ENCODE results near the gene ERP27.

The ERP27 gene

DNA sequence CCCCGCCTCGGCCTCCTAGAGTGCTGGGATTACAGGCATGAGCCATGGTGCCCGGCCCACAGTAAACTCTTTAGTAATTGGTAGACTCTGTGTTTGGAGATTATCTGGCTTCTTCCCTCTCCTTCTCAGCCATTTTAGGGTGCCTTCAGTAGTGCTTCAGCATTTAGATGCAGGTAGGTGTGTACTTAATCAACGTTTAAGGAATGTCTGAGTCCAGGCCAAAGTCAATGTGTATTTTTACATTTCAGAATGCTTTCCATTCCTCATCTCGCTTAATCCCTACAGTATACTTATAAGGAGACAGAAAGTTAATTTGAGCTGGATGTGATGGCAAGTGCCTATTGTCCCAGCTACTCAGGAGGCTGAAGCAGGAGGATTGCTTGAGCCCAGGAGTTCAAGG, 32.2 kb downstream of the ERP27 start:
- DNase-seq (ENCODE audit: low spot score in 2 of 2), result no peak
- H3K27ac Mint-ChIP-seq, result no peak overlapping the region
- no peaks in the 10 kb centered on the region for H3K9me3 Mint-ChIP-seq
- H3K4me3 Mint-ChIP-seq, result no peak overlapping the region
- peaks cover 31% of the 10 kb centered on the region for H3K4me1 Mint-ChIP-seq
- no peak for ATAC-seq
- H3K36me3 Mint-ChIP-seq, result peaks cover 8% of the 10 kb centered on the region

DNA sequence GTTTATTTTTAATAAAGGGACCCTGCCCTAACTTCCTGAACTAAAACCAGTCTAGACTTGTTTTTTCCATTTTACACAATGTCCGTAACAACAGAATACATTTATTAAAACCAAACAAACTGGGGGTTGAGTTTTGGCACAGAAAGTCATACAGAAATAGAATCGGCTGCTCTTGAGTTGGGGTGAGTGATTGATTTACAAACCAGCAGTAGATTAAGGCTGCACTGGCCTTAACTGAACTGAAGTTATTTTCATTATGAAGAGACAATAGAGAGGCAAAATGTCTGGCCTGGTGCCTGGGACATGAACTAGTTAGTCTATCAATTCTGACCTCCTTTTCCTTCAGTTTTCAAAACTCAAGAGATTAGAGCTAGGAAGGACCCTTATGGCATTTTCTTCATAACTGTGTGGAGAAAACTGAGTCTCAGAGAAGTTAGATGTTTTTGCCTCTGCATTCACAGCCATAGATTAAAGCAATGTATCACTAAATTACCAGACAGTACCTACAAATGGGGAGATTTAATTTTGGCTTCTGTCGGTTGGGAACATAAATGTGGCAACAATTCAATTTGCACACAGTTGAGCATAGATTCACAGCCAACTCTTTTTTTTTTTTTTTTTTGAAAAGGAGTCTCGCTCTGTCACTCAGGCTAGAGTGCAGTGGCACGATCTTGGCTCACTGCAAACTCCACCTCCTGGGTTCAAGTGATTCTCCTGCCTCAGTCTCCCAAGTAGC, 32.9 kb downstream of the ERP27 start:
- Mint-ChIP-seq H3K4me1 (peaks cover 25% of the 10 kb centered on the region), H3K27ac (no peak overlapping the region), H3K4me3 (no peak overlapping the region), H3K36me3 (peaks cover 8% of the 10 kb centered on the region), H3K9me3 (no peaks in the 10 kb centered on the region)
- ATAC-seq (no peak), DNase-seq (ENCODE audit: low spot score in 2 of 2) (no peak)

DNA sequence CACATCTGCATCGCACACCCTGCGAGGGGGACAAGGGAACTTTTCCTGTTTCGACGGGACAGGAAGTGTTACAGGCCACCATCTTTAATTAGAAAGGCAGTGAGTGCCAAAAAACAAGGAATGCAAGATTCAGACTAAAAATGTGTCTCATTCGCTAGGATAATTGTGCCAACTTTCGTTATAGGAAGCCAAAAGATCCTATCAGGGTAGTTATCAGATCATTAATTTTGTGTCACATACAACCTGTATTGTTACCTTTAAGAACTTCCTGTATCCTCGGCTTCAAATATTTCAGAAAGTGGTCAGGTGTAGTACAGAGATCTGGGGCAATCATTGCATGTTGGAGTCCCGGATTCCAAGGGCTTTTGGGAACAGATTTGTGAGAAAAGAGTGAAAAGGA, 33.5 kb downstream of the ERP27 start:
- H3K4me1 Mint-ChIP-seq, result peaks cover 19% of the 10 kb centered on the region
- H3K4me3 Mint-ChIP-seq, result no peak overlapping the region
- no peaks in the 10 kb centered on the region for H3K9me3 Mint-ChIP-seq
- H3K27ac Mint-ChIP-seq, result no peak overlapping the region
- peaks cover 8% of the 10 kb centered on the region for H3K36me3 Mint-ChIP-seq
- ATAC-seq, result no peak
- DNase-seq (ENCODE audit: low spot score in 2 of 2), result no peak

DNA sequence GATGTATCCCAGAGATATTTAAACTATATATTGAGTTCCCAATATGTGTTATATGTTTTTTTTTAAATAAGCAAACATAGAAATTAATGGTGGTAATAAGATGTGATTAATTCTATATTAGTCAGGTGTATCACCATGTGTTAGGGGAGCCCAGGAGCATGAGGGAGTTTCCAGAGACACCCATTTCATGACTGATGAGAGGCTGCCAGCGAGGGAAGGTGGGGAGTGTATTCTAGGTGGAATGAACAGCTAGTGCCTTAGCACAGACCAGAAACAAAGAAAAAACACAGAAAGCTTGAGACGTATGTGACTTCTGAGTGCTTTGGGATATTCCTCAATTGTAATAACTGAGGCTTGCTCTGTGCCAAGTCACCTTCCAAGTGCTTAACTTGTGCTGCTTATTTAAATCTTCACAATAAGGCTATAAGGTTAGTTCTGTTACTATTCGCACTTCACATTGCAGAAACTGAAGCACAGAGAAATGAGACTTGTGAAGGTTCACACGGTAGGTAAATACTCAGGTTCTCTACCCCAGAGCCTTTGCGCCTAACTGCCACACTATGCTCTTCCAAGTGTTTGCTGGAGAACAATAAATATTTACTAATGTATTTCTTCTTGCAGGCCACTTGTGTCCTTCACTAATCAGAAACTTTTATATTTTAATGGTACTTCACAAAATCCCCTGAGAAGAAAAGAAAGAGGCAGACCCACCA, 34.8 kb downstream of the ERP27 start:
- no peak overlapping the region for H3K27ac Mint-ChIP-seq
- H3K36me3 Mint-ChIP-seq, result peaks cover 8% of the 10 kb centered on the region
- DNase-seq (ENCODE audit: low spot score in 2 of 2) (no peak), ATAC-seq (no peak)
- H3K9me3 Mint-ChIP-seq, result no peaks in the 10 kb centered on the region
- H3K4me3 Mint-ChIP-seq, result no peak overlapping the region
- H3K4me1 Mint-ChIP-seq, result peaks cover 16% of the 10 kb centered on the region

DNA sequence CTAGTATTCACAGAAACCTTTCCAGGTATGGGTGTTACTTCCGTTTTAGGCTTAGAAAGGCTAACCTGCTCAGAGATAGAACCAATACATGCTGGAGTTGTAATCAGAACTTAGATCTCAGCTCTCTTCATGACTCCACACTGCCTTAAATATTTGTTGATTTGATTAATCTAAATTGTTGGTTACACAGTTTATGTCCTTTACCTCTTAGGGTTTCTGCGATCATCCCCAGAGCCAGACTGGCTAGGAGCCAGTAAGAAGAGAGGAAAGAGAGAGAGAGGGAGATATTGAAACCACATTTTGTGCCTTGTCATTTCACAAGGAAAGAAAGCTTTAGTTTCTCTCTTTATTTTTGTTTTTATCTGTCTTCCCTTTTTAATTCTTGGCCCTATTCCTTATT, 35.9 kb downstream of the ERP27 start:
- no peak for ATAC-seq
- Mint-ChIP-seq H3K36me3 (peaks cover under 1% of the 10 kb centered on the region), H3K4me3 (no peak overlapping the region), H3K4me1 (peaks cover 5% of the 10 kb centered on the region), H3K27ac (no peak overlapping the region), H3K9me3 (no peaks in the 10 kb centered on the region)
- no peak for DNase-seq (ENCODE audit: low spot score in 2 of 2)

DNA sequence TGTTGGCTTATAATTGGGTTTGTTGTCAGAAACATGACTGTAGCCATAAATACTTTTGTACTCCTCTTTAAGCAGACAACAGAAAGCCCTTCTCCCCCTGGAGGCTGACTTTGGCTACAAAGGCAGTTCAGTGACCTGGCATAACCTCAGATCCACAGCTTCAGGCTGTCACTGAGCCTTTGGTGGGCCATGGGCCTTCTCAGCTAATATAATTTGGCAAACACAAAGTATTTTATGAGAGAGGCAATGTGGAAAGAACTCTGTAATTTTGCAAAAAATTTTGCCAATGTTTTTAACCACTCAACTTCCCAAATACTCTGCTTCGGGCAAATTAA, 37.1 kb downstream of the ERP27 start:
- peaks cover 5% of the 10 kb centered on the region for H3K4me1 Mint-ChIP-seq
- H3K9me3 Mint-ChIP-seq, result no peaks in the 10 kb centered on the region
- ATAC-seq (no peak), DNase-seq (ENCODE audit: low spot score in 2 of 2) (no peak)
- H3K4me3 Mint-ChIP-seq, result no peak overlapping the region
- no peak overlapping the region for H3K27ac Mint-ChIP-seq
- no peaks in the 10 kb centered on the region for H3K36me3 Mint-ChIP-seq

DNA sequence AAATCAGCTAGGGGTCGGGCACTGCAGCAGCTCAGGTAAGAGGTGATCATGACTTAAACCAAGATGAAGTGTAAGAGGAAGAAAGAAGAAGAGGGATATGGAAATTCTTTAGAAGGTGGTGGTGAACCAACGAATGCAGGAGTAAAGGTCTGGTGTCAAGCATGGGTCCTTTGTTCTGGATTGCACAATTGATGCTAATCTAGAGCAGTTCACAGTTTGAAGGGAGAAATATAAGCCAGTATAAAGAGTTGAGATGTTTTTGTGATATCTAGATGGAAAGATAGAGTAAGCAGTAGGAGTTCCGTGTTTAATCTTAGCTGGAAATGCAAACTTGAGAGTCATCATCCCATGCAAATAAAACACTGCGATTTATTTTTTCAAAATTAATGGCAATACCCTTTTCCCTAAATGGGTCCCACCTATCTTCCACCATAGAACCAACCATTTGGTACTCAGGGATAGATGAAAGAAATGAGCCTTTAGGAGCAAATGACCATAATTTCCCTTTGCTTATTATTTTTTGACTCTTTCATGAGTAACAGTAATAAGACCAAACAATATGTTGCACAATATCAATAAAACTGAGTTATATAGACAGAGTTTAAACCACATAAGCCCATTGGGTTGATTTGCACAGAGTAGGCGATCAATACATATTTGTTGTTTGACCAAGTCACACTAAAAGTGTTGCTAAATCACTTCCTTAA, 37.7 kb downstream of the ERP27 start:
- no peak overlapping the region for H3K27ac Mint-ChIP-seq
- no peak overlapping the region for H3K4me3 Mint-ChIP-seq
- no peaks in the 10 kb centered on the region for H3K36me3 Mint-ChIP-seq
- no peak for ATAC-seq
- peaks cover 5% of the 10 kb centered on the region for H3K4me1 Mint-ChIP-seq
- no peaks in the 10 kb centered on the region for H3K9me3 Mint-ChIP-seq
- no peak for DNase-seq (ENCODE audit: low spot score in 2 of 2)

DNA sequence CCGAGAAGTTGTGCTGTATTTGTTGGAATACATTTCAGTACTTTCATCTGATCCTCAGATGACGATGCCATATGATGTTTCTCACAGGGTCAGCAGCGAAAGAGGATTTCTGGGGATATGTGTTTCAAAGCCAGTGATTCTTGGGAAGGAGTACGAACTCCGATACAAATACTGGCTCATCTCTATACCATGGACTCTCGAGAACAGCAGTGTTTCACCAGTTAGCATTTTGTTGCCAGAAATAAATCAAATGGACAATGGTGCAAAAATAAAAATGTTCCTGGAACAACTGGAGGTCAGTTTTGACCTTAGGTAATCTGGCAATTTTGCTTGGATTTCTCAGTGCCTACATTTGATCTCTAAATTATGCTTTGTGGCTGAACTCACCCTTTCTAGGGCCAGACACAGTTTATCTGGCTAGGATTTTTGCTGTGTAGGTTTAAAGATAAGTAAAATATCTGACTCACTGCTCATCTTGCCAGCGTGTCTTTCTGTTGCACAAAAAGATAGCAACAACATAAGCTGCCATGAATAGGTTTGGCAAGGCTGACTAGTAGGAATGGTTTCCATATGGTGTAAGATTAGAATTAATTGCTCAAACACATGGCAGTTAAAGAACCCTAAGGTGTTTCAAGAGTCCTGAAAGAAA, 41.7 kb downstream of the ERP27 start:
- Mint-ChIP-seq H3K4me1 (no peaks in the 10 kb centered on the region), H3K36me3 (no peaks in the 10 kb centered on the region), H3K9me3 (no peaks in the 10 kb centered on the region), H3K27ac (no peak overlapping the region), H3K4me3 (no peak overlapping the region)
- DNase-seq (ENCODE audit: low spot score in 2 of 2), result no peak
- ATAC-seq, result no peak

DNA sequence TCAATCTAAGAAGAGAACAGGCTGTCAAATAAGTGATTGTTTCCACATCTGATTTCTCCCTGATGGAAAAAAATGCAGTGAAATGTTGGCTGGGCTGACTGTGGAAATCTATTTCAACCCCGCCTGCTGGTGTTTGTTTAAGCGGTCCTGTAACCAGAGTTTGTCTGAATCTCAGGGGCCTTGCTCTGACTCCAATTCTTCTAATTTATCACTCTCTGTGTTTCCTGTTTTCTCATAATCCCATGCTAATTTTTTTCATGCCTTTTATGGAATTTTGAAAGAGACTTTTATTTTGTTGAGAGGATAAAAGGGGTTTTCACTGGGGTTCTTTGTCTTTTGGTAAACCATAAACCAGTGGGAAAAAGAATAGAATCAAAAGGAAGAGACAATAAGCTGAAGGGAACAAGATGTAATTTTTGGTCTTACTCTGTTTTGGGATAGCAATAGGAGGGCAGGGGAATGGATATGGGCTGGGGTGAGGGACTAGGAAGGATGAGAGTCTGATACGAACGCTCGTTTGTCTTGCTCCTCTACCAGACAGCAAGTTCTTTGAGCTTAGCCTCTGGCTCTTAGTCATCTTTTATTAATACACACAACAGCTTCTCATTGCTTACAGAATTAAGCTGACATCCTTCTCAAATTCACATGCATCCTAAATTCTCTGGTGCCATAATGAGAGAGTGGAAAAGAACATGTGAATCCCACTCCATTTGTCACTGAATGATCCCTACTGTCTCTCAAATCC, 44.7 kb downstream of the ERP27 start:
- ATAC-seq, result no peak
- Mint-ChIP-seq H3K9me3 (no peaks in the 10 kb centered on the region), H3K27ac (no peak overlapping the region), H3K36me3 (no peaks in the 10 kb centered on the region), H3K4me3 (no peak overlapping the region), H3K4me1 (no peaks in the 10 kb centered on the region)
- DNase-seq (ENCODE audit: low spot score in 2 of 2), result no peak

DNA sequence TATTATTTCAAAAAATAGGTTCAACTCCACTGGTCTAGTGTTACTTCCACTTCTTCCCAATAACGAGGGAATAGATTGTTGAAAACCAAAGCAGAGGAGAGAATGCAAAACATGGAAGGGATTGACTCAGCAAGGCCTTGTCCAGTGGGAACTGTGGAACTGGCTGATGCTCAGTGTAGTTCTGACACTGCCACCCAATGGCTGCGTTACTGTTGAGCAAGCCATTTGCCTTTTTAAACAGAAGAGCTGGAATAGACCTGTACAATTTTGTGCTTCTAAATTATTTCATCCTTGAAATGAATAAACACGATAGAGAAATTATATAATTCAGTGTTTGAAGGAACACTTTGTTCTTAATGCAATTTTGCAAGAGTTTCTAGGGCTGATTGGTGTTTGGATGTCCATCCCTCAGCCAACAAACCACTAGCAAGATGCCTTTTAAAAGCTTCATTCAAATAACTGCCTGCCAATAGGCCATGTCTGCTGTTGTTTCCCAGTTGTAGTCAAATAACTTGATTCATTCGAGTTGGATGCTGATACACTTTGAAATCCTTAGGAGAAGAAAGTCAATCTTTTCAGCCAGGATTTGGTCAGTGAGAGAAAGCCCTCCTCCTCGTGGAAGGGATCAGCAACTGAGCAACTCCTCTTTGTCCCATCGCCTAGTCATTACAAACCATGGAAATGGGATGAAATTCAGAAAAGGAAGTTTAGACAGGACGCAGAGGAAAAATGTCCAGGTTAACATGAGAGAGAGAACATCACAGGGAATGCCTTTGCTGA, 45.4 kb downstream of the ERP27 start:
- H3K9me3 Mint-ChIP-seq, result no peaks in the 10 kb centered on the region
- no peaks in the 10 kb centered on the region for H3K4me1 Mint-ChIP-seq
- ATAC-seq (no peak), DNase-seq (ENCODE audit: low spot score in 2 of 2) (no peak)
- no peak overlapping the region for H3K27ac Mint-ChIP-seq
- H3K4me3 Mint-ChIP-seq, result no peak overlapping the region
- no peaks in the 10 kb centered on the region for H3K36me3 Mint-ChIP-seq

DNA sequence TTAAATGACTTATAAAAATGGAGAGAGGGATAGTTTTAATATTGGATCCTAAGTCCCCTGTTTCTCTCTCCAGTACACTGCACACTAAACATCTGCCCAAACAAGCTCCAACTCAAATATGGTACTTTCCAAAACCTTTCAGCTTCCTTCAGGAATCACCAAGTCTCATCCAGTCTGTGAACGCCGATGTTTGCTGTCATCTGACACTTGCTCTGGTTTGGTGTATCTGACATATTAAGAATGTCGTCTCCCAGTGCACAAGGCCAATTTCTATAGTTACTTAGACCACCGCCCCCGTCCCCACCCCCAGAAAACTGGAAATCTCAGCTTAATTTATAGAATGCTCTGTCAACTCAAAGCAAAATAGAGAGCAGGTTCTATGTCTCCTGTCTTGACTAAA, 47.6 kb downstream of the ERP27 start:
- peaks cover under 1% of the 10 kb centered on the region for H3K4me1 Mint-ChIP-seq
- no peak overlapping the region for H3K27ac Mint-ChIP-seq
- no peak overlapping the region for H3K4me3 Mint-ChIP-seq
- no peaks in the 10 kb centered on the region for H3K9me3 Mint-ChIP-seq
- H3K36me3 Mint-ChIP-seq, result no peaks in the 10 kb centered on the region
- DNase-seq (ENCODE audit: low spot score in 2 of 2) (no peak), ATAC-seq (no peak)

DNA sequence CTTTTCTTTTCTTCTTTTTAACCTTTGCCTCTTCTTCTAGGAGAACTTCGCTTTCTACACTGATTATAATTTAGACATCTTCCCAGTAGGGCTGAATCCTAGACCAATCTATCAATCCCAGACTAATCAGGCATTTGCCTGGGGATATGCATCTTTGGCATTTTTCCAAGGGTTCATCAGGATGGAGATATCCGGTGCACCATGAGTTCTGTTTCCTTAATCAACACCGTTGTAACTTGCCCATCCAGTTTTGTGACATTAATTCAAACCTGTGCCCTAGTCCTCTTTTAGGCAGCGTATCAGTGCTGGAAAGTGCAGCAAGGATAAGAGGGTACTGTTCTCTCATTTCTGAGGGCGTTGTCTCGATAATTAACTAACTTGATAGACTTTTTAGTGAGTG, 52.1 kb downstream of the ERP27 start:
- Mint-ChIP-seq H3K4me1 (peaks cover 13% of the 10 kb centered on the region), H3K9me3 (no peaks in the 10 kb centered on the region), H3K27ac (no peak overlapping the region), H3K4me3 (no peak overlapping the region), H3K36me3 (no peaks in the 10 kb centered on the region)
- ATAC-seq (no peak), DNase-seq (ENCODE audit: low spot score in 2 of 2) (no peak)

DNA sequence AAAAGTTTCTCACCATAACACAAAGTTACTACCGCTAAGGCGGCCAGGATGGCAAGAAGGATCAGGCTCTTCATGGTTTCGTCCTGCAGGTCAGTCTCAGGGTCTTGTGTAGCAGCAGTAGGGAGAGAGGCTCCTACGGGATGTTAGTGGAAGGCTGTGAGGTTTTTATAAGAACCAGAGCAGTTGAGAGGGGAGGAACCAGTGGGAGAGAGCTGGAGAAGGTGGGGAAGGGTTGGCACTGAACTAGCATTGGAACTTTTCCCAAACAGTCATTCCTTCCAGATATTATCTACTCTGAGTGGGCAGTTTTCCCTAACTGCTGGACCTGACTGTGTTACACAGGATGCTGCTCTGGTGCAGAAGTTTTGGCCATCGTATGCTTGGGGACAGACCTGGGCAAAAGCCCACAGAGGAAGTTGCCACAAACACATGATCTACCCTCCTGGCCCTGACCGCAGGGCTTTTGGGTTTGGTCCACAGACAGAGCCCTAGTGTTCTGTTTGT, 52.6 kb downstream of the ERP27 start, which contains the start of gene MGP:
TSS of gene MGP (minus strand) at position 137 of the 504 bp plus-strand sequence. CDS start at position 74, 63 bp downstream.
- H3K4me3 Mint-ChIP-seq, result peak within 1 kb of the TSS; percentile 26

DNA sequence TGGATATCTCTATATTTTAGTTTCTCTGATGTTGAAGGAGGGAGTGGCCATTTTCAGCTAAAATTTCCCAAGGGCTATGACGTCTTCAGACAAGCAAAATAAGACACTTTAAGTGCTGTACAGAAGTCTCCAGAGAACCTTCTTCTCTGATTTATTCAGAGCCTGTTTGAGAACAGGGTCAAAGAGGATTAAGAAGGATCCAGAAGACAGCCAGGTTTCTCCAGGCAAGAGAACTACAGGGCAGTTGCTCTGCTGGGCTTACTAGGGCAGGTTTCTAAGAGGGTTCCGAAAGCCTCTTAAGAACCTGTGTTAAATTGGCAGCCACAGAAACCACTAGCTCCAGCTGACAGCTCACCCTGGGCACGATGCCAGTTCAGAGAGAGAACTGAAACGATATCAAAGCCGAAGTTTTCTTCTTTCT, 53.9 kb downstream of the ERP27 start:
- Mint-ChIP-seq H3K4me3 (peak overlapping the region; percentile 26), H3K4me1 (peaks cover 13% of the 10 kb centered on the region), H3K27ac (peak overlapping the region; percentile 18), H3K36me3 (no peaks in the 10 kb centered on the region), H3K9me3 (no peaks in the 10 kb centered on the region)
- ATAC-seq (peak; percentile 99), DNase-seq (ENCODE audit: low spot score in 2 of 2) (peak; percentile 43 to 76)

More for the DNA sequence above, 52.6 kb downstream of the ERP27 start, which contains the start of gene MGP:
- DNase-seq (ENCODE audit: low spot score in 2 of 2) (no peak), ATAC-seq (no peak)
- Mint-ChIP-seq H3K36me3 (no peaks in the 10 kb centered on the region), H3K9me3 (no peaks in the 10 kb centered on the region), H3K4me1 (peaks cover 13% of the 10 kb centered on the region), H3K27ac (peak within 1 kb of the TSS; percentile 18)

Measured in stimulated activated effector memory CD8-positive, alpha-beta T cell treated with anti-CD3 and anti-CD28 coated beads, Interleukin-12 subunit alpha, Interleukin-12 subunit beta, amount 100 ng/mL, for 72 hours (primary cell).